Neural cell (in vitro differentiated cells): ENCODE measurements around the gene CXADR. TPM values are rescaled to one million over a fixed set of nuclear protein-coding genes. Genes with fewer than 3 reads are reported as not detected.

Experiments used
- H2AFZ ChIP-seq: fragments of 200-600, 300-800 bp; sonication (generic), shearing (Covaris generic); 2 replicates; pipeline ENCODE4 v1.6.0; 2014; ENCODE audit warnings: low read depth, mild to moderate bottlenecking, antibody characterized with exemption, low read length, moderate library complexity
- H3F3A ChIP-seq: fragments of 200-600 bp; shearing (Covaris generic); 2 replicates; pipeline ENCODE4 v1.6.1; 2016; ENCODE audit warnings: mild to moderate bottlenecking, moderate library complexity, mixed read lengths, antibody characterized with exemption, low read length; ENCODE audit not compliant: insufficient read depth, poor library complexity, severe bottlenecking
- H3K27ac ChIP-seq: fragments of 200-600, 300-800 bp; sonication (generic), shearing (Covaris generic); 2 replicates; pipeline ENCODE4 v1.5.1; 2014; ENCODE audit warnings: mild to moderate bottlenecking, low read length, moderate library complexity
- H3K27me3 ChIP-seq: fragments of 300-800, 200-600 bp; sonication (generic), shearing (Covaris generic); 2 replicates; pipeline ENCODE4 v1.6.0; 2014; ENCODE audit warnings: mild to moderate bottlenecking, low read depth, low read length, moderate library complexity; ENCODE audit not compliant: insufficient read depth
- H3K36me3 ChIP-seq: fragments of 300-800, 200-600 bp; sonication (generic), shearing (Covaris generic); 2 replicates; pipeline ENCODE4 v1.5.1; 2014; ENCODE audit warnings: mild to moderate bottlenecking, antibody characterized with exemption, low read length, moderate library complexity; ENCODE audit not compliant: insufficient read depth
- H3K4me2 ChIP-seq: fragments of 300-800, 200-600 bp; sonication (generic), shearing (Covaris generic); 2 replicates; pipeline ENCODE4 v1.6.0; 2014; ENCODE audit warnings: mild to moderate bottlenecking, low read length
- H3K4me3 ChIP-seq: fragments of 300-800, 200-600 bp; sonication (generic), shearing (Covaris generic); 2 replicates; pipeline ENCODE4 v1.5.1; 2014; ENCODE audit warnings: mild to moderate bottlenecking, low read length, moderate library complexity
- H3K79me2 ChIP-seq: fragments of 200-600 bp; shearing (Covaris generic); replicated peaks from 2 replicates; pipeline ENCODE4 v1.6.0; 2014; ENCODE audit warnings: mild to moderate bottlenecking, low read length, moderate library complexity; ENCODE audit not compliant: insufficient read depth
- H3K9ac ChIP-seq: fragments of 300-800, 200-600 bp; sonication (generic), shearing (Covaris generic); 2 replicates; pipeline ENCODE4 v1.6.1; 2016; ENCODE audit warnings: mild to moderate bottlenecking, low read length, mixed read lengths
- H3K9me2 ChIP-seq: fragments of 200-600 bp; shearing (Covaris generic); 2 replicates; pipeline ENCODE4 v1.6.1; 2016; ENCODE audit warnings: mild to moderate bottlenecking, low read length, mixed read lengths; ENCODE audit not compliant: insufficient read depth
- H3K9me3 ChIP-seq: fragments of 200-600, 300-800 bp; sonication (generic), shearing (Covaris generic); 2 replicates; pipeline ENCODE4 v1.6.1; 2016; ENCODE audit warnings: mild to moderate bottlenecking, mixed run types, low read length, moderate library complexity, mixed read lengths
- H4K20me1 ChIP-seq: fragments of 200-600 bp; shearing (Covaris generic); 2 replicates; pipeline ENCODE4 v1.6.1; 2016; ENCODE audit warnings: mild to moderate bottlenecking, mixed run types; ENCODE audit not compliant: insufficient read depth
- CTCF ChIP-seq: fragments of 450-650 bp; IDR thresholded peaks from 2 replicates; pipeline ENCODE4 v1.5.1; 2014; ENCODE audit warnings: antibody characterized with exemption, mild to moderate bottlenecking, moderate library complexity; ENCODE audit not compliant: poor library complexity, severe bottlenecking
- EP300 ChIP-seq: fragments of 450-650 bp; conservative IDR thresholded peaks from 2 replicates; pipeline ENCODE4 v1.6.1; 2014; ENCODE audit warnings: antibody characterized with exemption, mild to moderate bottlenecking, moderate library complexity; ENCODE audit not compliant: poor library complexity, severe bottlenecking
- EZH2 ChIP-seq: fragments of 200-600, 300-800 bp; shearing (Covaris generic), sonication (generic); IDR thresholded peaks from 2 replicates; pipeline ENCODE4 v1.6.1; 2014; ENCODE audit warnings: antibody characterized with exemption, low read length, borderline replicate concordance, mild to moderate bottlenecking; ENCODE audit not compliant: insufficient read depth, poor library complexity, severe bottlenecking
- MXI1 ChIP-seq: fragments of 450-650 bp; conservative IDR thresholded peaks from 2 replicates; pipeline ENCODE4 v1.6.1; 2014; ENCODE audit warnings: antibody characterized with exemption, mild to moderate bottlenecking; ENCODE audit not compliant: poor library complexity, severe bottlenecking
- POLR2AphosphoS5 ChIP-seq: IDR thresholded peaks from 2 replicates; pipeline ENCODE4 v1.6.1; 2012
- RAD21 ChIP-seq: fragments of 450-650 bp; conservative IDR thresholded peaks from 2 replicates; pipeline ENCODE4 v1.6.1; 2014; ENCODE audit warnings: antibody characterized with exemption, mild to moderate bottlenecking, moderate library complexity
- REST ChIP-seq: IDR thresholded peaks from 2 replicates; pipeline ENCODE4 v1.6.1; 2012; ENCODE audit warnings: borderline replicate concordance
- SMC3 ChIP-seq: fragments of 450-650 bp; conservative IDR thresholded peaks from 2 replicates; pipeline ENCODE4 v1.6.1; 2014; ENCODE audit warnings: antibody characterized with exemption, mild to moderate bottlenecking, moderate library complexity; ENCODE audit not compliant: poor library complexity
- TAF1 ChIP-seq: IDR thresholded peaks from 2 replicates; pipeline ENCODE4 v1.6.1; 2012; ENCODE audit warnings: low read depth
- polyA plus RNA-seq: library from polyadenylated mRNA; depleted of rRNA; stranded (reverse); fragments of >200 nt; gene quantifications from 2 replicates; pipeline ENCODE4 v1.2.3, GENCODE V29; 2014

The CXADR gene
- polyA plus RNA-seq, 1 donor from 2014 or later = 175 TPM

- H3K4me3 ChIP-seq = peak overlapping the region; percentile 86
- H3K79me2 ChIP-seq = peaks cover 26% of the 10 kb centered on the region
- H3K9me2 ChIP-seq = no peaks in the 10 kb centered on the region
- no peaks in the 10 kb centered on the region for H4K20me1 ChIP-seq
- peak overlapping the region; percentile 75 for H2AFZ ChIP-seq
- H3K4me2 ChIP-seq = no peak overlapping the region
- H3K9me3 ChIP-seq = no peaks in the 10 kb centered on the region
- peaks cover 17% of the 10 kb centered on the region for H3K27me3 ChIP-seq
- no peaks in the 10 kb centered on the region for H3K36me3 ChIP-seq
- peak overlapping the region; percentile 80 for H3K9ac ChIP-seq
- no peak overlapping the region for H3K27ac ChIP-seq
- H3F3A ChIP-seq = no peaks in the 10 kb centered on the region
- no peak for TF ChIP-seq EZH2
- TF ChIP-seq REST = no peak
- TF ChIP-seq EP300 = no peak
- no peak for TF ChIP-seq MXI1
These were observed 100.4 kb downstream of the CXADR start for GRCh38 chr21:17613242-17613676.

- Histone ChIP-seq H3K4me3 (no peak overlapping the region), H4K20me1 (no peaks in the 10 kb centered on the region), H3K9ac (no peak overlapping the region), H3K9me3 (no peaks in the 10 kb centered on the region), H3K79me2 (no peaks in the 10 kb centered on the region), H3K9me2 (no peaks in the 10 kb centered on the region), H3K27me3 (peaks cover 4% of the 10 kb centered on the region), H3K36me3 (no peaks in the 10 kb centered on the region), H2AFZ (no peak overlapping the region), H3K4me2 (no peak overlapping the region), H3F3A (no peaks in the 10 kb centered on the region), H3K27ac (no peak overlapping the region)
- TF ChIP-seq SMC3 (no peak), POLR2AphosphoS5 (no peak)
These were observed 104.0 kb downstream of the CXADR start for GRCh38 chr21:17616831-17617230.

- Histone ChIP-seq H3F3A (no peaks in the 10 kb centered on the region), H3K27ac (no peak overlapping the region), H3K79me2 (no peaks in the 10 kb centered on the region), H3K4me2 (no peak overlapping the region), H3K27me3 (no peaks in the 10 kb centered on the region), H3K9me2 (no peaks in the 10 kb centered on the region), H3K9ac (no peak overlapping the region), H3K4me3 (no peak overlapping the region), H3K36me3 (no peaks in the 10 kb centered on the region), H2AFZ (no peak overlapping the region), H3K9me3 (no peaks in the 10 kb centered on the region), H4K20me1 (no peaks in the 10 kb centered on the region)
- TF ChIP-seq MXI1 = no peak
- no peak for TF ChIP-seq TAF1
- no peak for TF ChIP-seq CTCF
- no peak for TF ChIP-seq EZH2
- TF ChIP-seq EP300 = no peak
- no peak for TF ChIP-seq RAD21
- no peak for TF ChIP-seq POLR2AphosphoS5
- TF ChIP-seq SMC3 = no peak
- TF ChIP-seq REST = no peak
These were observed 109.2 kb downstream of the CXADR start for GRCh38 chr21:17622018-17622417.
